ENCODE data around the gene KEAP1.
"Not testable (repeated sequence)": the region's sequence is repeated elsewhere in the genome, so short reads cannot be mapped to it uniquely, and the experiment has no call there.

- TF ChIP-seq, protein P1, sequence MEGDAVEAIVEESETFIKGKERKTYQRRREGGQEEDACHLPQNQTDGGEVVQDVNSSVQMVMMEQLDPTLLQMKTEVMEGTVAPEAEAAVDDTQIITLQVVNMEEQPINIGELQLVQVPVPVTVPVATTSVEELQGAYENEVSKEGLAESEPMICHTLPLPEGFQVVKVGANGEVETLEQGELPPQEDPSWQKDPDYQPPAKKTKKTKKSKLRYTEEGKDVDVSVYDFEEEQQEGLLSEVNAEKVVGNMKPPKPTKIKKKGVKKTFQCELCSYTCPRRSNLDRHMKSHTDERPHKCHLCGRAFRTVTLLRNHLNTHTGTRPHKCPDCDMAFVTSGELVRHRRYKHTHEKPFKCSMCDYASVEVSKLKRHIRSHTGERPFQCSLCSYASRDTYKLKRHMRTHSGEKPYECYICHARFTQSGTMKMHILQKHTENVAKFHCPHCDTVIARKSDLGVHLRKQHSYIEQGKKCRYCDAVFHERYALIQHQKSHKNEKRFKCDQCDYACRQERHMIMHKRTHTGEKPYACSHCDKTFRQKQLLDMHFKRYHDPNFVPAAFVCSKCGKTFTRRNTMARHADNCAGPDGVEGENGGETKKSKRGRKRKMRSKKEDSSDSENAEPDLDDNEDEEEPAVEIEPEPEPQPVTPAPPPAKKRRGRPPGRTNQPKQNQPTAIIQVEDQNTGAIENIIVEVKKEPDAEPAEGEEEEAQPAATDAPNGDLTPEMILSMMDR (IDR thresholded peaks at IDR 0.05), result not testable (repeated sequence)
- not testable (repeated sequence) for TF ChIP-seq EP300, POLR2A (IDR thresholded peaks at IDR 0.05)
Observed at GRCh38 chr19:10458733-10459132, 44.4 kb downstream of the KEAP1 start.

All from upper lobe of left lung (tissue), 4 donors.